Testis (tissue), 2 donors: ENCODE results near the gene CRYZ.

Experiments used
- POLR2A ChIP-seq: fragments of 450-650 bp; IDR thresholded peaks from one replicate; pipeline ENCODE4 v1.6.1; 2017; ENCODE audit warnings: antibody characterized with exemption, mild to moderate bottlenecking, moderate library complexity
- TF ChIP-seq, protein P1 (sequence below), 3 experiments: fragments of 450-650 bp in 2 of 3; fragments of 200-600 bp in 1 of 3; sonication (generic) in 1 of 3; IDR thresholded peaks; one replicate each; pipeline ENCODE4 v1.5.1; 2016 to 2019; ENCODE audit warnings: antibody characterized with exemption in 3 of 3, mild to moderate bottlenecking in 2 of 3, moderate library complexity in 1 of 3

GRCh38 chr1:74681449-74681848 is 51.4 kb downstream of the CRYZ start:
- TF ChIP-seq, protein P1, sequence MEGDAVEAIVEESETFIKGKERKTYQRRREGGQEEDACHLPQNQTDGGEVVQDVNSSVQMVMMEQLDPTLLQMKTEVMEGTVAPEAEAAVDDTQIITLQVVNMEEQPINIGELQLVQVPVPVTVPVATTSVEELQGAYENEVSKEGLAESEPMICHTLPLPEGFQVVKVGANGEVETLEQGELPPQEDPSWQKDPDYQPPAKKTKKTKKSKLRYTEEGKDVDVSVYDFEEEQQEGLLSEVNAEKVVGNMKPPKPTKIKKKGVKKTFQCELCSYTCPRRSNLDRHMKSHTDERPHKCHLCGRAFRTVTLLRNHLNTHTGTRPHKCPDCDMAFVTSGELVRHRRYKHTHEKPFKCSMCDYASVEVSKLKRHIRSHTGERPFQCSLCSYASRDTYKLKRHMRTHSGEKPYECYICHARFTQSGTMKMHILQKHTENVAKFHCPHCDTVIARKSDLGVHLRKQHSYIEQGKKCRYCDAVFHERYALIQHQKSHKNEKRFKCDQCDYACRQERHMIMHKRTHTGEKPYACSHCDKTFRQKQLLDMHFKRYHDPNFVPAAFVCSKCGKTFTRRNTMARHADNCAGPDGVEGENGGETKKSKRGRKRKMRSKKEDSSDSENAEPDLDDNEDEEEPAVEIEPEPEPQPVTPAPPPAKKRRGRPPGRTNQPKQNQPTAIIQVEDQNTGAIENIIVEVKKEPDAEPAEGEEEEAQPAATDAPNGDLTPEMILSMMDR (IDR thresholded peaks at IDR 0.05), result no peak
- no peak for TF ChIP-seq POLR2A
